Activated naive CD4-positive, alpha-beta T cell treated with anti-CD3 and anti-CD28 coated beads, Interleukin-2, amount 50 U/mL, for 72 hours (primary cell): Measurements from ENCODE around the gene TNFSF15. TPM values are rescaled to one million over a fixed set of nuclear protein-coding genes. Genes with fewer than 3 reads are reported as not detected.

Source experiments
- ATAC-seq, 2 donors: fragments of 150-1000 bp; cut with Tn5 transposase; 2 replicates each; pipeline ENCODE4 v1.10.0; 2021; ENCODE audit warnings: mild to moderate bottlenecking in 2 of 2, moderate library complexity in 2 of 2
- DNase-seq, 2 donors: peaks; one replicate each; pipeline ENCODE4 v3.0.0; 2021 to 2022; ENCODE audit warnings: low spot score in 2 of 2
- H3K27ac Mint-ChIP-seq, 2 donors: one replicate each; pipeline ENCODE4 v1.8.0; 2022; ENCODE audit warnings: mild to moderate bottlenecking in 2 of 2, mixed read lengths in 2 of 2
- H3K36me3 Mint-ChIP-seq, 2 donors: one replicate each; pipeline ENCODE4 v1.8.0; 2022; ENCODE audit warnings: mixed read lengths in 2 of 2
- H3K9me3 Mint-ChIP-seq, 2 donors: one replicate each; pipeline ENCODE4 v1.8.0; 2022; ENCODE audit warnings: mixed read lengths in 2 of 2
- total RNA-seq, 2 donors: library from RNA; stranded (reverse); gene quantifications; one replicate each; pipeline ENCODE4 v1.2.3, GENCODE V29; 2022

Gene TNFSF15
- total RNA-seq, result under 1 TPM; 0.35 to 0.43 TPM

DNA sequence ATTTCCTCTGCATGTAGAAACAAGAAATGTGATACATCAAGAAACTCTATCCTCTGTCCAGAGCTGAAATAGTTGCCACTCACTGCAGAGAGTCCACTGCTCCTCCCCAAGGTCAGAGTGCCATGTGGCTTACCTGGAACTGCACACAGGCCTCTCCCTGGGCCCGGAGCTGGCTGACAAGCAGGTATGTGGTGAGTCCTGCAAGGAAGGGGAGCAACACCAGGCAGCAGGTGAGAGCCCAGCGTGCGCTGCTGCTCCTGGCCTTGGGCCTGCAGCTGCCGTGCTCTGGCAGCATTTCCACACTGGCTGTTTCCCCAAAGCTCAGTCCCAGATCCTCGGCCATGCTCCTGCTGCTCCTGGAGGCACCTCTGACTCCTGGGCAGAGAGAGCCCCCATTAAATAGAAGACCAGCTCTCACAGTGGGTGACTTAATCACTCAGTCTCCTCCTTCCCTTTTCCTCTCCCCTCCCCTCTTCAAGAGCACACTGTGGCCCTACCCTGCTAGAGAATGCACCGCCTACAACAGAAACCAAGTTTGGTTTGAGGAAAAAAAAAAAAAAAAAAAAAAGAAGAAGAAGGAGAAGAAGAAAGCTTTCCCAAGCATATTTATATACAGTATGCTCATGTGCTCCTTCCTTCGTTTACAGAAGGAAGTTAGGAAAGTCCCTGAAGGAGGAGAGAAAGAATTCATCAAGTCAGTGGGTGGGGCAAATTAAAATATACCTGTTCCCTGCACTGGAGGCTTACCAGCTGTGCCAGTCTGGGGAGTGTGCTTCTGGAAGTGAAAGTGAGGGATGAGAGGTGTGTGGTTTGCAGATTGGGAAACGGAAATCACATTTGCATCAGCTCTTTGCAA, at the start of gene TNFSF15:
TNFSF15 (minus strand) TSS at position 370 of the 856 bp plus-strand sequence; CDS start at position 343, 27 bp downstream.
- DNase-seq, result peak; percentile 21 to 62
- peak; percentile 94 to 95 for ATAC-seq
- Mint-ChIP-seq H3K27ac (peak within 1 kb of the TSS; percentile 58 to 72), H3K36me3 (no peaks in the 10 kb centered on the region), H3K9me3 (peaks cover 0 to 13% of the 10 kb centered on the region in 2 donors)

DNA sequence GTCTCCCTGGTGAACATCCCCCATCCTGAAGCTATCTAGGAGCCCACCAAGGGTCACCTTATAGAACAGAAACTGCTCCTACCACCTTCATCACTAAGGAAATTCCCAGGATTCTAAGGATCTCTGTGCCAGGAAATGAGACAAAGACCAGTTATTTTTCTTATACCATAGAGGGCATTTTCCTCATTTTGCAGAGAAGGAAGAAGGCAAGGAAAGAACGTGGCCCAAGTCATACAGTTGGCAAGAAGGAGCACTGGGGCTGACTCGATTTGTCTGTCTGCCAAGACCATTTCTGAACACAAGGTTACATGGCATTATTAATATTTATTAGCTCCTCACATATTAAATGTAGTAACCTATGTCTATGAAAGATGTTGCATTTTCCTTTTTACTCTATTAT, 49.6 kb upstream of the TNFSF15 start:
- Mint-ChIP-seq H3K9me3 (peaks cover 7 to 15% of the 10 kb centered on the region in 2 donors), H3K27ac (no peak overlapping the region), H3K36me3 (peaks cover 9 to 21% of the 10 kb centered on the region in 2 donors)
- ATAC-seq (no peak), DNase-seq (no peak)

DNA sequence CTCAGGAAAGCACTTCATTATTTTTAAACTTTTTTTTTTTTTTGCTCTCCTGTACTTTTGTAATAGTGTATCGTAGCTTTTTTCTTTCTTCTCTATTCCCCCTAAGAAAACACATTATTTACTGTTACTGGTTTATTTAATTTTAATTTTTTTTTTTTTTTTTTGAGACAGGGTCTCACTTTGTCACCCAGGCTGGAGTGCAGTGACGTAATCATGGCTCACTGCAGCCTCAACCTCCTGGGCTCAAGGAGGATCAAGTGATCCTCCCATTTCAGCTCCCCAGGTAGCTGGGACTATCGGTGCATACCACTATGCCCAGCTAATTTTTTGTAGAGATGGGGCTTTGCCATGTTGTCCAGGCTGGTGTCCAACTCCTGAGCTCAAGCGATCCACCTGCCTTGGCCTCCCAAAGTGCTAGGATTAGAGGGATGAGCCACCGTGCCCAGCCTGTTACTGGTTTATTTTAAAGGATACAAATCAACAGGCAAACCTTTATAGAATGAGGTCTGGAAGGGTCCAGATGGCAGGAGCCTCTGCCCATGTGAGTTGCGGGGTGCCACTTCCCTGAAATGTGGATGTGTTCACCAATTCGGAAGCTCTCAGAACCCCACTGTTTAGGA, 49.0 kb upstream of the TNFSF15 start:
- Mint-ChIP-seq H3K27ac (no peak overlapping the region), H3K36me3 (peaks cover 9 to 21% of the 10 kb centered on the region in 2 donors), H3K9me3 (peaks cover 7 to 15% of the 10 kb centered on the region in 2 donors)
- DNase-seq (no peak), ATAC-seq (no peak)

DNA sequence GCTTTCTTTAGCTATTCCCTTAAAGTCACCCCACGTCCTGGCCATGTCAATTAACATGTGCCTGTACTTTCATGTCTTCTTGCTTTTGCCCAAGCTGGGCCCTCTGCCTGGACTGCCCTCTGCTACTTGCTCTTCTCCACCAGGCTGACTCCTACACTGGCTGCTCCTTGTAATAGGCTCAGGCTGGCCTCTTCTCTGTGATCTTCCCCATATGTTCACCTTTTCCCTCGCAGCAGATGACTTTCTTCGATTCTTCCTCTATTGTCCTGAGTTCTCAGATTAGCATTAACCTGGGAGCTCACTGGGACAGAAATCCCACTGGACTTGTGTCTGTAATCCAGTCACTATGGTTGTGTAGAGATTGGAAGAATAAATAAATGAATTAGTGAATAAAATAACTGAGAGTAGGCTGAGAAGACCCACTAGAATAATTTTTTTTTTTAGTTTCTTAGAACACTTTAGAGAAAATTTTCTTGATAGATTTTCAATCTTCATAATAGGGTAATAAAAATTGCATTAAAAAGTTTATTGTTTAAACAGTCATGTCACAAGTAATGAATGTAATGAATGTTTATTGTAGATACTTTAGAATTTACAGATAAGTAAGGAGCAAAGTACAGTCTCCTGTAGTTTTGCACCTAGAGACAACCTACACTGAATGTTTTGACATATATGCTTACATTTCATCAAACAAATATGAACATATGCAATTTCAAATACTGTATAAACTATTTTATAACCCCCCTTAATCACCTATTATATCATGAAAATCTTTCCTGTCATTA, 47.4 kb upstream of the TNFSF15 start:
- DNase-seq (no peak), ATAC-seq (no peak)
- H3K9me3 Mint-ChIP-seq, result peaks cover 0 to 7% of the 10 kb centered on the region in 2 donors
- no peak overlapping the region for H3K27ac Mint-ChIP-seq
- H3K36me3 Mint-ChIP-seq, result peaks cover 0 to 13% of the 10 kb centered on the region in 2 donors

DNA sequence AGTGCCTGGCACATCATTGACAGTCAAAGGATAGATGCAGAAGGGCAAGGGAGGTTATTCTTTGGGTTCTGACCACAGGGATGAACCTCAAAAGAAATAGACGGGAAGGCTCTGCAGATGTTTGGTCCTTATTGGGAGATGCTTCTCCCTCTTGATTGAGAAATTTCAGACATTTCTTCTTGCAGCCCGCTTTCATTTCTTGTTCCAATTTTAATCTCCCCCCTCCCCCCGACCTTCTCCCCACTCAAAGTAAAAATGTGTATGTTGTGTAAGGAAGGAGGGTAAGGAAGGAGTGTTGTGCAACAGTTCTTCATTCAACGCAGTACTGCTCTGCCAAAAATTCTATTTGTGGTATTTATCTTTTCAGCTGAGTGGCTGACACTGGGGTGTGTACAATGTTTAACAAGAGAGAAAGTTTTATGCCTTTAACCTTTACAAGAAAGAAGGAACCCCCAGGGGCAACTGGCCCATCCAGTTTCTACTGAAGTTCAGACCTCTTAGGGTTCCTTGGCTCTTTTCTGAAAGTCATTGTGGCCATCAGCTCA, 46.3 kb upstream of the TNFSF15 start:
- no peak for DNase-seq
- Mint-ChIP-seq H3K27ac (no peak overlapping the region), H3K36me3 (peaks cover 0 to 13% of the 10 kb centered on the region in 2 donors), H3K9me3 (peaks cover 0 to 10% of the 10 kb centered on the region in 2 donors)
- no peak for ATAC-seq

DNA sequence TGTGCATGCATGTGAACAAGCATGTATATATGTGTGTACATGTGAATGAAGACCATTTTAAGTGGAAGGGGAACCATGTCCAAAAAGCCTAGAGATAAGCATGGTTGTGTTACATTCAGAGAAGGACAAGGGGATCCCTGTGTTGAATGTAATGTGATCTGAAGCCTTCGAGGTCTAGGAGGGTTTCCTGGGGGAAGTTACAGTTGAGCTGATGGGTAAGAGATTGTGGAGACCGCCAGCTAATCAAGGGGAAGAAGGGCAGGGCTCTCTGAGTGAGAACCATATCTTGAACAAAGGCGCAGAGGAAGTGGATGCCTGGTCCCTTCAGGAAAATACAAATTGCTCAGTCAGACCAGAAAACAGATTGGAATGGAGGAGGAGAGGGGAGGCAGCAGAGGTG, 45.5 kb upstream of the TNFSF15 start:
- Mint-ChIP-seq H3K27ac (peak overlapping the region in 1 of 2 donors; percentile 8), H3K36me3 (peaks cover 0 to 10% of the 10 kb centered on the region in 2 donors), H3K9me3 (peaks cover 0 to 10% of the 10 kb centered on the region in 2 donors)
- DNase-seq, result no peak
- peak in 1 of 2 donors; percentile 9 for ATAC-seq

DNA sequence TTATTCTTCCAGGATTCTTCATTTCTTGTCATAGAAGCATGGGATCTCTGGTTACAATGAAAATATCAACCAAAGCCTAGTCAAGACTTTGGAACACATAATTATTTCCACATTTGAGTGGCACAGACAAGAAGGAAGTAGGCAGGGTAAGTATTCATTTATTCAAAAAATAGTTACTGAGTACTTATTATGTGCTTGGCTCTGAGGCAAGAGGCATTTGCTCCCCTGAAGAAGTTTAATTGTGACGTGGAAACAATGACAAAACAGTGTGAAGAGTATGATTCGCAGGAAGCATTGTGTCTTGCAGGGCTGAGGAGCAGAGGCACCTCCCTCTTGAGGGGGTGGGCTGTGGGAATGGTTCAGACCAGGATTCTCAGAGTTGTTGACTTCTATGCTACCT, 45.0 kb upstream of the TNFSF15 start:
- peaks cover 0 to 10% of the 10 kb centered on the region in 2 donors for H3K9me3 Mint-ChIP-seq
- ATAC-seq, result peak; percentile 58 to 77

DNA sequence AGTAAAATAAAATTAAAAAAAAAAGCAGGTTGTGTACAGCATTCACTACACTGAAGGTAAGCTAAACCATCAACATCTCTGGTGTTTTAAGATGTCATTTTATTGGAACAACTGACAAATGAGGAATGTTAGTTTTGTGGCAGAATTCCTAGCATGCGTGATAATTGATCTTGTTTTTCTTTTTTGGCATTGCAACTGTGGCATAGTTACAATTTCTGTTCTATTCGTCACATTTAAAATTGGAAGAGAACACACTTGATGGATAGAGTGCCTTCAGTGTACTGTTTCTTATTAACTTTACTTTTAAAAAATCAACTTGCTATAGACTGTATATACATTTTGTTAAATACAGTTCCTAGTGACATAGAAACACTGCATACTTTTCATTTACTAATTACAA, 43.6 kb upstream of the TNFSF15 start:
- ATAC-seq (no peak), DNase-seq (no peak)
- Mint-ChIP-seq H3K9me3 (peaks cover 0 to 10% of the 10 kb centered on the region in 2 donors), H3K36me3 (peaks cover 0 to 7% of the 10 kb centered on the region in 2 donors), H3K27ac (no peak overlapping the region)

More for the DNA sequence above, 45.0 kb upstream of the TNFSF15 start:
- H3K27ac Mint-ChIP-seq, result peak overlapping the region in 1 of 2 donors; percentile 8
- H3K36me3 Mint-ChIP-seq, result peaks cover 0 to 7% of the 10 kb centered on the region in 2 donors
- DNase-seq, result no peak

DNA sequence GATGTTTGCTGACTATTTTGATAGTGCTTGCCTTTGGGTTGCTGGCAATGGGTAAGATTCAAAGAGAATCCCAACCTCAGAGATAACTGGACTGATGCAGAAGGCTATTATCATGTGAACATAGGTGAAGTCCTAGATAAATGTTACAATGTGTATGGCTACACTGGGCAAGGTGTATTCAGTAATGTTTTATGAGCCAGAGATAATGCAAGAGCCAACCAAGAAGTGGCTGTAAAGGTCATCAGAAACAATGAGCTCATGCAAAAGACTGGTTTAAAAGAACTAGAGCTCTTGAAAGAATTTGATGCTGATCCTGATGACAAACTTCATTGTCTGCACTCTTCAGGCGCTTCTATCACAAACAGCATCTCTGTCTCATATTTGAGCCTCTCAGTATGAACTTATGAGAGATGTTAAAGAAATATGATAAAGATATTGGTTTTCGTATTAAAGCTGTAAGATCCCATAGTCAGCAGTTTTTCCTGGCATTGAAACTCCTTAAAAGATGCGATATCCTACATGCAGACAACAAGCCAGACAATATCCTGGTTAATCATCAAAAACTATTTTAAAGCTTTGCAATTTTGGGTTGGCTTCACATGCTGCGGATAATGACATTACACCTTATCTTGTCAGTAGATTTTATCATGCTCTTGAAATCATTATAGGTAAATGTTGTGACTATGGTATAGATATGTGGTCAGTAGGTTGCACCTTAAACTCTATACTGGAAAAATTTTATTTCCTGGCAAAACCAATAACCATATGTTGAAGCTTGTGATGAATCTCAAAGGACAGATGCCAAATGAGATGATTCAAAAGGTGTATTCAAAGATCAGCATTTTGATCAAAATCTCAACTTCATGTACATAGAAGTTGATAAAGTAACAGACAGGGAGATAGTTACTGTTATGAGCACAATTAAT, 41.9 kb upstream of the TNFSF15 start:
- ATAC-seq (peak in 1 of 2 donors; percentile 43), DNase-seq (no peak)
- Mint-ChIP-seq H3K36me3 (peaks cover 0 to 7% of the 10 kb centered on the region in 2 donors), H3K27ac (no peak overlapping the region), H3K9me3 (peaks cover 0 to 10% of the 10 kb centered on the region in 2 donors)

DNA sequence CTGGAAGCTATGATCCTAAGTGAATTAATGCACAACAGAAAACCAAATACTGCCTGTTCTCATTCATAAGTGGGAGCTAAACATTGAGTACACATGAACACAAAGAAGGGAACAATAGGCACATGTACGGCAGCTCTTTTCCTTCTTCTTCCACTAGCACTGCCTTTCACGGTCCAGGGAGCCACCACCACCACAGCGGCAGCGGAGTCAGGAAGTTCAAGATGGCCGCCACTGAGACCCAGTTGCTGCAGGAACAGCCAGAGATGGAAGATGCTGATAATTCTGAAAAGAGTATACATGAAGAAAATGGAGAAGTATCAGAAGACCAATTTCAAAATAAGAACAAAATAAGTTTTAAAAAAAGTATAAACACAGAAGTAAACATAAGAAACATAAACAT, 39.5 kb upstream of the TNFSF15 start:
- peaks cover 0 to 13% of the 10 kb centered on the region in 2 donors for H3K36me3 Mint-ChIP-seq
- H3K27ac Mint-ChIP-seq, result no peak overlapping the region
- DNase-seq (no peak), ATAC-seq (no peak)
- peaks cover 3 to 18% of the 10 kb centered on the region in 2 donors for H3K9me3 Mint-ChIP-seq

DNA sequence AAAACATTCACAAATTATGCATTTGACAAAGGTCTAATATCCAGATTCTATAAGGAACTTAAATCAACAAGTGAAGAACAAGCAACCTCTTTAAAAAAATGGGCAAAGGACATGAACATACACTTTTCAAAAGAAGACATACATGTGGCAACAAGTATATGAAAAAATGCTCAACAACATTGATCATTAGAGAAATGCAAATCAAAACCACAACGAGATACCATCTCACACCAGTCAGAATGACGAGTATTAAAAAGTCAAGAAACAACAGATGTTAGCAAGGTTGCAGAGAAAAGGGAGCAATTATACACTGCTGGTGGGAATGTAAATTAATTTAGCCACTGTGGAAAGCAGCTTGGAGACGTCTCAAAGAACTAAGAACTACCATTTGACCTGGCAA, 38.9 kb upstream of the TNFSF15 start:
- DNase-seq (no peak), ATAC-seq (no peak)
- Mint-ChIP-seq H3K36me3 (peaks cover 4 to 19% of the 10 kb centered on the region in 2 donors), H3K9me3 (peaks cover 6 to 24% of the 10 kb centered on the region in 2 donors), H3K27ac (no peak overlapping the region)

DNA sequence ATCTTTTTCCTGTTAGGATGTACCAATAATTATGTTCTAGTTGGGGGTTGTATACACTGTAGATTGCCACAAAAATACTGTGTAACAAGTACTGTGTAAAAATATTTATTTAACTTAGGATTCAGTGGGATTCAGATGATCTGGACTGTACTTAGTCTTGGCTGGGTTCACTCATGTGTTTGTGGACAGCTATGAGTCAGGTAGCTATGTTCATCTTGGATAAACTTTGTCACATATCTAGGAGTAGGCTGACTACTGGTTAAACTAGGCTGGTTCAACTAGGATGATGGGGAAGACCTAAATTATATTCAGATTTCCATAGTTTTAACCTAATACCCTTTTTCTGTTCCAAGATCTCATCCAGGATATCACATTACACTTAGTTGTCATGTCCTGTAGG, 32.1 kb upstream of the TNFSF15 start:
- no peak overlapping the region for H3K27ac Mint-ChIP-seq
- ATAC-seq, result no peak
- no peak for DNase-seq
- peaks cover 11 to 31% of the 10 kb centered on the region in 2 donors for H3K9me3 Mint-ChIP-seq
- peaks cover 17 to 23% of the 10 kb centered on the region in 2 donors for H3K36me3 Mint-ChIP-seq

DNA sequence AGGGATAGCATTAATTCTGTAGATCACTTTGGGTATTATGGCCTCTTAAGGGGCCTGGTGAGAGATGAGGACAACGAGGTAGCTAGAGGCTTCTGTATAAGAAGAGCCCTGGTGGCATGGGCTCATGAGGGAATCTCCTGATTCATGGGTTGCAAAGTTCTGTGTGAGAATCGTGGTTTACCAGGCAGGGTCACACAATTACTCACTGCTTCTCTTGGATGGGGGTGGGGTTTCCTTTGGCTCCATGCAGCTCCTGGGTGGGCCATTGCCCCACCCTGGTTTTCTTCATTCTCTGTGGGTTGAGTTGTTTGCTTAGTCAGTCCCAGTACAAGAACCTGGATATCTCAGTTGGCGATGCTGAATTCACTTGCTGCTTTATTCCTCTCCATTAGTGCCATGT, 30.9 kb upstream of the TNFSF15 start:
- peak in 1 of 2 donors; percentile 12 for DNase-seq

DNA sequence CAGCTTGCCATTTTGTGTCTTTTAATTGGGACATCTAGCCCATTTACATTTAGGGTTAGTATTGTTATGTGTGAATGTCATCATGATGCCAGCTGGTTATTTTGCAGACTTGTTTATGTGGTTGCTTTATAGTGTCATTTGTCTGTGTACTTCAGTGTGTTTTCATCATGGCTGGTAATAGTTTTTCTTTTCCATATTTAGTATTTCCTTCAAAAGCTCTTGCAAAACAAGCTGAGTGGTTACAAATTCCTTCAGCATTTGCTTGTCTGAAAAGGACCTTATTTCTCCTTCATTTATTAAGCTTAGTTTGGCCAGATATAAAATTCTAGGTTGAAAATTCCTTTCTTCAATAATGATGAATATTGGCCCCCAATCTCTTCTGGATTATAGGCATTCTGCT, 28.5 kb upstream of the TNFSF15 start:
- Mint-ChIP-seq H3K9me3 (peaks cover 4 to 8% of the 10 kb centered on the region in 2 donors), H3K27ac (peak overlapping the region in 1 of 2 donors; percentile 61), H3K36me3 (peaks cover 4 to 12% of the 10 kb centered on the region in 2 donors)
- DNase-seq, result no peak
- no peak for ATAC-seq

More for the DNA sequence above, 30.9 kb upstream of the TNFSF15 start:
- peak; percentile 73 to 93 for ATAC-seq
- H3K9me3 Mint-ChIP-seq, result peaks cover 11 to 27% of the 10 kb centered on the region in 2 donors
- H3K27ac Mint-ChIP-seq, result no peak overlapping the region
- peaks cover 17 to 19% of the 10 kb centered on the region in 2 donors for H3K36me3 Mint-ChIP-seq

DNA sequence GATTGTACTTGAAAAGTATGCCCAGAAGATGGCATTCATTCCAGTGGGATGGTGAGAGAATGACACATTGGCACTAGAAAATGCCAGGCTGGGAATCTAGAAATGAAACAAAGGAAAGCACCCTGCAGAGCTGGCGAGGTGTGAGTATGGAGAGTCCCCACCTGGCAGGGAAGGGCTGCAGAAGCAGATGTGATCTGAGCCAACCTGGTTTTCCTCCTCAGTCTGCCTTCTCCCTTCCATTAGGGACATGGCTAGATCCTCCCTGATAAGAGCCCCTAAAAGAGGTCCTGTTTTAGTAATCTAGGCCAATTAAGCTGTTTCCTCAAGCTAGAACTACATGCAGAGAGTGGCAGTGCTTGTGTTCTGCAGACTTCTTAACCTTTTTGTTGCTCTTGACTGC, 24.7 kb upstream of the TNFSF15 start:
- H3K27ac Mint-ChIP-seq, result no peak overlapping the region
- H3K36me3 Mint-ChIP-seq, result peaks cover 5 to 10% of the 10 kb centered on the region in 2 donors
- DNase-seq (no peak), ATAC-seq (no peak)
- peaks cover 4 to 17% of the 10 kb centered on the region in 2 donors for H3K9me3 Mint-ChIP-seq
